Esophagus squamous epithelium (tissue), 4 donors: ENCODE data around the gene RNF223.

ENCODE experiments used
- CTCF ChIP-seq, 6 experiments: fragments of 450-650 bp in 4 of 6; fragments of 200-600 bp in 2 of 6; sonication (generic) in 2 of 6; IDR thresholded peaks; one replicate each; pipeline ENCODE4 v1.5.1; 2016 to 2019; ENCODE audit warnings: antibody characterized with exemption in 6 of 6, mild to moderate bottlenecking in 4 of 6, moderate library complexity in 4 of 6
- POLR2A ChIP-seq, 4 donors: fragments of 450-650 bp; IDR thresholded peaks; one replicate each; pipeline ENCODE4 v1.6.1; 2017; ENCODE audit warnings: antibody characterized with exemption in 4 of 4, mild to moderate bottlenecking in 4 of 4, moderate library complexity in 3 of 4

GRCh38 chr1:1023700-1024099, 50.4 kb downstream of the RNF223 start:
- TF ChIP-seq CTCF (IDR thresholded peaks at IDR 0.05): no peak
- no peak for TF ChIP-seq POLR2A (IDR thresholded peaks at IDR 0.05)
